Activated T-cell treated with anti-CD3 and anti-CD28 coated beads, Interleukin-2, amount 50 U/mL, for 48 hours (primary cell): Measurements from ENCODE around the gene AFTPH.

Source experiments
- DNase-seq, 2 experiments: peaks; one replicate each; pipeline ENCODE4 v3.0.0-alpha.2; 2020

The AFTPH gene, protein sequence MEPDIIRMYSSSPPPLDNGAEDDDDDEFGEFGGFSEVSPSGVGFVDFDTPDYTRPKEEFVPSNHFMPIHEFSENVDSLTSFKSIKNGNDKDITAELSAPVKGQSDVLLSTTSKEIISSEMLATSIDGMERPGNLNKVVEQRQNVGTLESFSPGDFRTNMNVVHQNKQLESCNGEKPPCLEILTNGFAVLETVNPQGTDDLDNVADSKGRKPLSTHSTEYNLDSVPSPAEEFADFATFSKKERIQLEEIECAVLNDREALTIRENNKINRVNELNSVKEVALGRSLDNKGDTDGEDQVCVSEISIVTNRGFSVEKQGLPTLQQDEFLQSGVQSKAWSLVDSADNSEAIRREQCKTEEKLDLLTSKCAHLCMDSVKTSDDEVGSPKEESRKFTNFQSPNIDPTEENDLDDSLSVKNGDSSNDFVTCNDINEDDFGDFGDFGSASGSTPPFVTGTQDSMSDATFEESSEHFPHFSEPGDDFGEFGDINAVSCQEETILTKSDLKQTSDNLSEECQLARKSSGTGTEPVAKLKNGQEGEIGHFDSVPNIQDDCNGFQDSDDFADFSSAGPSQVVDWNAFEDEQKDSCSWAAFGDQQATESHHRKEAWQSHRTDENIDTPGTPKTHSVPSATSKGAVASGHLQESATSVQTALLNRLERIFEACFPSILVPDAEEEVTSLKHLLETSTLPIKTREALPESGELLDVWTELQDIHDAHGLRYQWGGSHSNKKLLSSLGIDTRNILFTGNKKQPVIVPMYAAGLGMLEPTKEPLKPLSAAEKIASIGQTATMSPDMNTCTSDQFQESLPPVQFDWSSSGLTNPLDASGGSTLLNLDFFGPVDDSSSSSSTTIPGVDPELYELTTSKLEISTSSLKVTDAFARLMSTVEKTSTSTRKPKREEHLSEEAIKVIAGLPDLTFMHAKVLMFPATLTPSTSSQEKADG

GRCh38 chr2:64523666-64524603 is at the start of gene AFTPH:
TSS of gene AFTPH (plus strand) at chr2:64524328. CDS start at chr2:64551475, 27,147 bp downstream.
- peak; percentile 98 to 99 for DNase-seq

DNA sequence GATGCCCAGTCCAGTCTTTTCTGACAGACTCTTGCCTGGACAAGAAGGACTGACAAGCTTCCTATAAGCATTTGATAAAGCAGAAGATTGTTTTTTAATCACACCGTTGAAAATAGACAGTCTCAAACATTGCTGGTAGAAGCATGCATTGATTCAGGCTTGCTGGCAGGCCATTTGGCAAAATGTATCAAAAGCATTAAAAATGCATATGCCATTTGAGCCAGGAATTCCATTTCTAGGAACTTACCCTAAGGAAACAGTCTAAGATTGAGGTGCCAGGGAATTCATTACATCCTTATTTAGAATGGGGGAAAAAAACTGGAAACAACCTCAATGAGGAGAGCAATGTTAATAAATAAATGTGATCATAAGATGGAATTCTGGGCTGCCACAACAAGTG is 49.5 kb upstream of the AFTPH start:
- DNase-seq = no peak

- DNase-seq = no peak
Measured at GRCh38 chr2:64477037-64477436, 47.1 kb upstream of the AFTPH start.

- no peak for DNase-seq
Measured at GRCh38 chr2:64477979-64478378, 46.1 kb upstream of the AFTPH start.

DNA sequence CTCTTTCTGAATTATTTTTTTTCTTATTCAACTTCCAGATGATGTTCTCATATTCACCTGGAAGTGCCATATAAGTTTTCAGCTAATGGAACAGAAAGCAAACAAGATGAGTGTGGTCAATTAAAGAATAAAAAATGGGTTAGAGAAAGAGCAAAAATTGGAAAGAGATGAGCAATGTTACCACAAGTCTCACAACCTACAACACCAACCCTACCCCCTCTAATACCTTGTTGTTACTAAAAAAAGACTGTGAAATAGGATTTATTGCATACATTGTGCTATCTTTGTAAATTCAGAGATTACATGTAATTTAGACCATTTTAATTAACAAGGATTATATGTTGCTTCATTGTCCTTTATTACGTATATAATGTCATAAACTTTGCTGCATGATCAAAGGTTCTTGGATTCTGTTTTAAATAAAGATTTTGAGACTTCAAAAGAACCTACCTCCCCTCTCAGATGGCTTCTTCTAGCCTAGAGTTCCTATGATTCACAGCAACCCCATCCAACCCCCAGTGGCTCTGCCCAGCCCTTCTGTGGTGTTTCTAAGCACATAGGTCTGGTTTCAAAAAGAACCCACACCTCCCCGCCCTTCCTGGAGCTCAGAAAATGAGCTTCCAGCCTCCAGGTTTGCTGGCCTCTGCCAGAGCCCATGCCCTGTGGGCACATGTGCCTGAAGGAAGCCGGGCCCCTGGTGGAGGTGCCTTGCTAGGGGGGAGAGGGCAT is 45.5 kb upstream of the AFTPH start:
- DNase-seq = peak in 1 of 2 experiments; percentile 39

DNA sequence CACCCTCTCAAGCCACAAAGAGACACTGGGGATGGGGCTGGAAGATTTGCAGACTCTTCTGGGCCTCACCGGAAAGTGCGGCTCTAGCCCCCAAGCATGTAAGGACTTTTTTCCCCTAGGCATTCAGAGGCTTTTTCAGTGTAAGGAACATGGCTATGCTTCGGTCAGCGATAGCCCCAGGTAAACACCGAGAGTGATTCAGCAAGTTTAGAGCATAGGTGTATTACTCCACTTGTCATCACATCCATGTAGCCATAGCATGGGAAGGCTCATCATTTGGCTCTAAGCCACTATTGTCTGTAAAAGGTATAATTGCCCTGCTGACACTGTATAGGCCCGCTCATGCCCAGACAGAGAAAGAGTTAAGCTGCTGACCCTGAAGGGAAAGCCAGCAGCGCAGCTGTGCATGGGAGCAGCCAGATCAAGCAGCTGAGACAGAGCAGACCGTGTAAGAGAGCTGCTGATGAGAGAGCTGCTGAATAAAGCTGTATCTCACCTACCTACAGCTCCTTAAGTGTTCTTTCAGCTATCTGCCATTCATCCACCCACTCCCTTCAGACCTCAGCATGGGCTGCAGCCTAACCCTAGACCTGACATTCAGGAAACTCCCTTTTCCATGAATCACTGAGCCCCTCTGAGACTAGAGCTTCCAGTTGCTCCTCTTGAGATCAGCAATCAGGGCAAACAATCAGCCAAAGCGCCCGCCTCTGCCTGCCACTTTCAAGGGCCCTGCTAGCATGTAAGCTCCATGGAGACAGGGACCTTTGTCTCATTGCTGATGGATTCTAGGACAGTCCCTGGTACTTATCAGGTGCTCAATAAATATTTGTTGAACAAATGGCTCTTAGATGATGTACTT is 44.6 kb upstream of the AFTPH start:
- peak in 1 of 2 experiments; percentile 20 for DNase-seq

- no peak for DNase-seq
Measured at GRCh38 chr2:64481665-64482064, 42.5 kb upstream of the AFTPH start.

- DNase-seq = no peak
Measured at GRCh38 chr2:64482243-64482642, 41.9 kb upstream of the AFTPH start.

- no peak for DNase-seq
Measured at GRCh38 chr2:64482765-64483504, 41.2 kb upstream of the AFTPH start.

- DNase-seq = no peak
Measured at GRCh38 chr2:64485331-64485730, 38.8 kb upstream of the AFTPH start.

DNA sequence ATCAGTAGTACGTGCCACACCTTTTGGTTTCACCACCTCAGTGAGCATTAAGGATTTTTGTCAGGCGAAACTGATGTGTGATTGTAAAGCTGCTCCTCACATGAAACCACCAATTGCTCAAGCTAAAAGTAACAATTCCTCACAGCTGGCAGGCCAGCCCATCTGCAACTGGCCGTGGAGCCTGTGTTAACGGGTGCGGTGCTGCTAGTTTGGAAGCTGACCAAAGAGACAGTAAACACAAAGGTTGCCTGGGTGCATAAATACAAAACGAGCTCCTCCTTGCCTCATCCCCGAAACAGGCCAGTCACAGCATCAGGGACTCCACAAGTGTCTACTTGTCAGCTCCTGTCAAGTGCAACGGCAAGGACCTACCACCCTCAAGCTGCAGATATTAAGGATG is 38.2 kb upstream of the AFTPH start:
- DNase-seq = no peak

DNA sequence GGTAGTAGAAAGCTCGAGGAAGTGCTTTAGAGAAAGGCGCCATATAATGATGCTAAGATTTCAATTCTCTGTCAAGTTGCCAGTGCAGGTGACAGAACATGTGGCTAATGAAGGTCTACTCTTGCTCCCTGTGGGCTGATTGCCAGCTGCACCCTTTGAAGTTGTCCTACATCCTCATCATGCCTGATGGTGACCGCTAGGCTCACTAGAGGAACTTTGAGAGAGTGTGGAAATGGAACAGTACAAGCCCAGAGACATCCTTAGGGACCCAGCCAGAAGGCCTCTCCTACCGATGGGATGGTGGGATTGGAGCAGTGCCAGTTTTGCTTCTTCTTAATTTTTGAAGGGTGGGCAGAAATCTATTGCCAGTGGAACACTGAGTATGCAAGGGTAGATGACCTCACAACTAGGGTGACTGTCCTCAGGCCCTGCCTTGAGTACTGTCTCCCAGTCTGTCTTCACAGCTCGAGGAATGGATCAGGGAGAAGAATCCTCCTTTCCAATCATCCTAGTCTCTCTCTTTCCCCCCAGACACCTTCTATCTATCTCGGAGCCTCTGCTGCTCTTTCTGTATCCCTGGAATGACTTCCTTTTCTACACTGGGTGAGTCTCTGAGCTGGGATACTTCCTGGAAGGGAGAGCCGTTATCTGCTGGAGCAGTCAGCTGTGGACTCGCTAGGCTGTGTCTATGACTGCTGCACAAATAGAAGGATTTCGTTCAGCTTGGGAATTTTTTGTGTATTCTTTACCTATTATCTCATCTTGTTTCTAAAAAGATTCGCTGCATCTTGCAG is 36.7 kb upstream of the AFTPH start:
- DNase-seq = no peak

- peak; percentile 86 to 87 for DNase-seq
Measured at GRCh38 chr2:64488050-64488974, 35.8 kb upstream of the AFTPH start.

DNA sequence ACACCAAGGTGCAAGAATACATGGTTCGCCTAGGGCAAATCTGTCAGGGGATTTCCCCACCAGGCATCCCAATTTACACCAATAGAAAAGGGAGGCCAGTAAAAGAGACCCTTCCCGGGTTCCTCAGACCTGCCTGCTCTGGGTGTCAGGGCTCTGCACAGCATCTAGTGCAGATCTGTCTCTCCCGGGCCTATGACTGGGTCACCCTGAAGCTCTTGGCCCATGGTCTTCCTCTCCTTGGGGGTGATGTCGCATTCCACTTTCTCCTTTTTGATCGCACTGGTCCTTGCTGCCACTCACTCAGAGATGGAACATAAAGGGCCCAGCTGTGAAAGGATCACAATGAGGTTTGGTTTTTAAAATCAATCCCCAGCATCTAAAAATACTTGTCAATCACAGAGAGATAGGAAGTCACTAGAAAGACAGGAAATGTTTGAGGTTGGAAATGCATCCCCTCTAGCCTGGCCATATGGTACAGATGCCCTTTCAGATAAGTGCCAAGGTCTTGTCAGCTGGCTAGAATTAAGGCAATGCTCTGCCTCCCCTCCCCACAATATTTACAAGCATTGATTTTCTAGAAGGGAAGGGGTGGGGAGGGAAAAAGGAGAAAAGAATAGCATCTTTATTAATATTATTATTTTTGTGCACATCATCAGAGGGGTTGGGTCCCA is 34.9 kb upstream of the AFTPH start:
- no peak for DNase-seq

GRCh38 chr2:64491426-64491825 is 32.7 kb upstream of the AFTPH start:
- no peak for DNase-seq

GRCh38 chr2:64492272-64492671 is 31.9 kb upstream of the AFTPH start:
- DNase-seq = no peak

DNA sequence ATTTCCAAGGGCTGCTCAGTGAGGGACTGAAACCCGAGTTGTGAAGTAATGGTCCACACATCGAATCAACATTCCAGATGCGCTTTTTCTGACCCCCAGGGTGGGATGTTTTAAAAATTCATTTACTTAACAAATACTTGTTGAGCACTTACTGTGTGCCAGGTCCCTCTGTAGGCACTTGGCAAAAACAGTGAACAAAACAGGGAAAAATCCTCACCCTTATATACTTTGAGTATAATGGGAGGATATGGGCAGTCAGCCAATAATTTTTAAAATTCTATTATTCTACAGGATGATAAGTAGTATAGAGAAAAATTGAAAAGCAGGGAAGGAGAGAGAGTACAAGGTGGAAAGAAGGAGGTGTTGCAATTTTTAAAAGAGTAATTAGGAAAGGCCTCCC is 31.3 kb upstream of the AFTPH start:
- no peak for DNase-seq

DNA sequence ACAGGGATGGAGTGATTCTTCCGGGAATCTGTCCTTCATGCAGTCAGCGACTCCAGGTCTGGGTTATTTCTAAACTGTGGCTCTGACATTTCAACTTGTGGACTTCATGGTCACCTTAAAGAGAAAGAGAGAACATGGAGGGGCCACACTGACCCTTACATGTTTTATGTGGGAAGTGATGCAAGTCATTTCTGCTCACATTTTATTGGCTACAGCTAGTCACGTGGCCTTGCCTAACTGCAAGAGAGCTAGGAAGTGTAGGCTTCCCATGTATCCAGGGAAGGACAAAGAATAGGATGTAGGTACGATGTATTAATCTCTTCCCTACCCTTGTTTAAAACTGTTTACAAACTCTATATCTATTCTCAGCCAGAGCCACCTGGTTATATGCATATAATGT is 30.3 kb upstream of the AFTPH start:
- DNase-seq = no peak
